ENCODE data around the gene CEACAM1.

DNA sequence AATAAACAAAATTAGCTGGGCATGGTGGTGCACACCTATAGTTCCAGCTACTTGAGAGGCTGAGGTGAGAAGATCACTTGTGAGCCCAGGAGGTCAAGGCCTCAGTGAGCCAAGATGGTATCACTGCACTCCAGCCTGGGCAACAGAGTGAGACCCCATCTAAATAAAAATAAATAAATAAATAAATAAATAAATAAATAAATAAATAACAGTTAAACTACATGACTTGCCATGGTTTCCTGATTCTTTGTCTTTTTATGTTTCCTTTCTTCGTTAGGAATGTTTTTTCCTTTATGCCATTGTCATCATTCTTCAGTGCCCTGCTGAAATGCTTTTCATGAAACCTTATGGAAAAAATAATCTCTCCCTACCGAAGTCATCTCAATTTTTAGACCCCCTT is 50.3 kb downstream of the CEACAM1 start:
- TF ChIP-seq CTCF (conservative IDR thresholded peaks at IDR 0.05; ENCODE audit: low read depth, low read length) (no peak), EZH2phosphoT487 (IDR thresholded peaks at IDR 0.05; ENCODE audit: borderline replicate concordance, low read length) (no peak), EZH2 (IDR thresholded peaks at IDR 0.05; ENCODE audit: low read length, unreplicated experiment) (no peak)
